Neutrophil (primary cell): ENCODE data around the gene GSTA2.
"Not testable (repeated sequence)": the region's sequence is repeated elsewhere in the genome, so short reads cannot be mapped to it uniquely, and the experiment has no call there.

Experiments
- H3K27ac ChIP-seq: fragments of 200-600 bp; sonication (generic); 2 replicates; pipeline ENCODE4 v1.5.1; 2016; ENCODE audit warnings: mild to moderate bottlenecking, moderate library complexity
- H3K27me3 ChIP-seq: fragments of 200-600 bp; sonication (generic); 2 replicates; pipeline ENCODE4 v1.6.0; 2016; ENCODE audit warnings: mild to moderate bottlenecking
- H3K36me3 ChIP-seq: fragments of 200-600 bp; sonication (generic); 2 replicates; pipeline ENCODE4 v1.5.1; 2017
- H3K4me1 ChIP-seq, 2 experiments: fragments of 200-600 bp in 1 of 2; sonication (generic) in 1 of 2; 1 replicate in 1 of 2; 2 replicates in 1 of 2; pipeline versions ENCODE4 v1.5.1 to v1.6.1; 2013 to 2016; ENCODE audit warnings: low read depth in 1 of 2, low read length in 1 of 2, mild to moderate bottlenecking in 1 of 2, moderate library complexity in 1 of 2; ENCODE audit not compliant: control insufficient read depth in 1 of 2, insufficient read depth in 1 of 2
- H3K4me3 ChIP-seq, 2 experiments: fragments of 200-600 bp in 1 of 2; sonication (generic) in 1 of 2; 1 replicate in 1 of 2; 2 replicates in 1 of 2; pipeline ENCODE4 v1.5.1; 2013 to 2016; ENCODE audit warnings: low read depth in 1 of 2, low read length in 1 of 2, mild to moderate bottlenecking in 1 of 2, moderate library complexity in 1 of 2
- H3K9me3 ChIP-seq: fragments of 200-600 bp; sonication (generic); 2 replicates; pipeline ENCODE4 v1.5.1; 2016
- CTCF ChIP-seq: fragments of 200-600 bp; sonication (generic); IDR thresholded peaks from 2 replicates; pipeline ENCODE4 v1.5.1; 2016; ENCODE audit warnings: antibody characterized with exemption

GSTA2 gene

GRCh38 chr6:52779237-52779636 lies 16.0 kb upstream of the GSTA2 start:
- Histone ChIP-seq H3K9me3 (no peaks in the 10 kb centered on the region), H3K4me1 (no peaks in the 10 kb centered on the region), H3K27me3 (no peaks in the 10 kb centered on the region), H3K27ac (no peak overlapping the region), H3K4me3 (no peak overlapping the region), H3K36me3 (no peaks in the 10 kb centered on the region)
- TF ChIP-seq CTCF: no peak

- H3K27me3 ChIP-seq, H3K4me3 ChIP-seq, H3K27ac ChIP-seq, H3K4me1 ChIP-seq, H3K36me3 ChIP-seq, H3K9me3 ChIP-seq: not testable (repeated sequence)
These were observed 13.6 kb upstream of the GSTA2 start for GRCh38 chr6:52776711-52777351.

GRCh38 chr6:52769399-52769798 lies 6.1 kb upstream of the GSTA2 start:
- not testable (repeated sequence) for H3K4me3 ChIP-seq, H3K27me3 ChIP-seq, H3K36me3 ChIP-seq, H3K9me3 ChIP-seq, H3K4me1 ChIP-seq, H3K27ac ChIP-seq

GRCh38 chr6:52767658-52768057 lies 4.4 kb upstream of the GSTA2 start:
- H3K4me1 ChIP-seq, H3K27me3 ChIP-seq, H3K36me3 ChIP-seq, H3K9me3 ChIP-seq, H3K27ac ChIP-seq, H3K4me3 ChIP-seq: not testable (repeated sequence)

- not testable (repeated sequence) for H3K4me3 ChIP-seq, H3K4me1 ChIP-seq, H3K9me3 ChIP-seq, H3K36me3 ChIP-seq, H3K27ac ChIP-seq, H3K27me3 ChIP-seq
These were observed 1.4 kb downstream of the GSTA2 start for GRCh38 chr6:52761673-52762491.

GRCh38 chr6:52760105-52760765 lies 3.0 kb downstream of the GSTA2 start:
- H3K4me3 ChIP-seq: no peak overlapping the region
- H3K4me1 ChIP-seq: no peaks in the 10 kb centered on the region
- H3K27ac ChIP-seq: no peak overlapping the region
- H3K9me3 ChIP-seq: no peaks in the 10 kb centered on the region
- H3K36me3 ChIP-seq: no peaks in the 10 kb centered on the region
- no peak for TF ChIP-seq CTCF
- H3K27me3 ChIP-seq: no peaks in the 10 kb centered on the region

GRCh38 chr6:52759085-52759484 lies 4.2 kb downstream of the GSTA2 start:
- Histone ChIP-seq H3K27me3 (no peaks in the 10 kb centered on the region), H3K27ac (no peak overlapping the region), H3K9me3 (no peaks in the 10 kb centered on the region), H3K36me3 (no peaks in the 10 kb centered on the region), H3K4me3 (no peak overlapping the region), H3K4me1 (no peaks in the 10 kb centered on the region)
- no peak for TF ChIP-seq CTCF

- not testable (repeated sequence) for H3K27me3 ChIP-seq, H3K4me1 ChIP-seq, H3K36me3 ChIP-seq, H3K27ac ChIP-seq, H3K4me3 ChIP-seq, H3K9me3 ChIP-seq
These were observed 5.5 kb downstream of the GSTA2 start for GRCh38 chr6:52757651-52758338.
